CD4-positive, alpha-beta T cell treated with Interleukin-21 for 1 hour (primary cell): ENCODE results near the gene MORN2.
"Not testable (repeated sequence)": the region's sequence is repeated elsewhere in the genome, so short reads cannot be mapped to it uniquely, and the experiment has no call there.

Experiments
- DNase-seq: peaks from one replicate; pipeline ENCODE4 v3.0.0-alpha.2; 2020

The MORN2 gene

DNA sequence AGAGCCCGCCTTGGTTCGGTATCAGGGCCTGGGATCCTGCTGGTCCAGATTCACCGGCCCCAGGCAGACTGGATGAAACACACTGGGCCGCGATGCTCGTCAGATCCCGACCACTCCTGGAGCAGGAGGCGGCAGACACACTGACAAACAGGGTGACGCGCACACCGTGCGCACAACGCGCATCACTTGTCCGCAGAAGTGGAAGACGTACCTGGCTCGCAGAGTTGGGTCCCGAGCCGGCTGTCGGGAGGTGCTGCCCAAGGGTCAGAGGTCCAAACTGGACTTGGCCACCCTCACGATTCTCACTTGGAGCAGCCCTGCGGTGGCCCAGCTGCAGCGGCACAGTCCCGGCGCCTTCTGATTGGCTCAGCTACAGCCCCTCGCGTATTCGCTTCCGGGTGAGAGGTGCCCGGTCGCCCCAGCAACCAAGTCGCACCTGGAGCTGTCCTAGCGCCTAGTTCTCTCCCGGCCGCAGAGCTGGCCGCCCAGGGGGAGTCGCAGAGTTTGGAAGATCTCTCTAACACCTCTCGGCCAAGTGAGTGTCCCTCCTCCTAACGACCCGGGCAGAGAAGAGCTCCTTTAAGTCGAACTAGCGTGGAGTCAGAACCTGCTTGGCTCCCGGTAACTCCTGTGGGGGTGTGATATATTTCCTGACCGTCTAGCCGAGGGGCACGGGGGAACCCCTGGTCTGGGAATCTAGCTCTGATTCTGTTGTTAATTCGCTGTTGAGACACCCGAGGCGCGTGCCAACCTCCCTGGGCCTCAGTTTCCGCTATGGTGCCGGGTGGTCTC is at the start of gene MORN2, which contains the start of gene DHX57:
Gene MORN2 (plus strand): TSS at position 401 of the 792 bp plus-strand sequence.
Gene DHX57 (minus strand): TSS at position 359 of the 792 bp plus-strand sequence. CDS start 7,529 bp downstream, outside the sequence.
- DNase-seq = peak; percentile 82

DNA sequence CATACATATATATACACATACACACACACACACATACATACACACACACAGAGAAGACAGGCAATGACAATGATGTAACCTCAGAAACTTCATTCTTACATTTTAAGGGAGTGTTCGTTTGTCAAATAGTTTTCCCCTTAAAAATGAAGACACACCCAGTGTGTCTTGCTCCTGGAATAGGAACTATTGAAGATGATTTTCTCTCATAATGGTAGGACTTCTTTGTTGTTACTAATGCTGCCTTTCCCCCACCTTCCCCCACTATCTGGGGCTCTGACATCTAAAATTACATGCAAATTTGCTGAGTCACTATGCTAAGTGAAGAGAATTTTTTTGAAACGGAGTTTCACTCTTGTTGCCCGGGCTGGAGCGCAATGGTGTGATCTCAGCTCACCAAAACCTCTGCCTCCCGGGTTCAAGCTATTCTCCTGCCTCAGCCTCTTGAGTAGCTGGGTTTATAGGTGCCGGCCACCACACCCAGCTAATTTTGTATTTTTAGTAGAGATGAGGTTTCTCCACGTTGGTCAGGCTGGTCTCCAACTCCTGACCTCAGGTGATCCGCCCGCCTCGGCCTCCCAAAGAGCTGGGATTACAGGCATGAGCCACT is 48.1 kb upstream of the MORN2 start:
- not testable (repeated sequence) for DNase-seq

GRCh38 chr2:38828460-38828859 is 47.3 kb upstream of the MORN2 start:
- DNase-seq = no peak

DNA sequence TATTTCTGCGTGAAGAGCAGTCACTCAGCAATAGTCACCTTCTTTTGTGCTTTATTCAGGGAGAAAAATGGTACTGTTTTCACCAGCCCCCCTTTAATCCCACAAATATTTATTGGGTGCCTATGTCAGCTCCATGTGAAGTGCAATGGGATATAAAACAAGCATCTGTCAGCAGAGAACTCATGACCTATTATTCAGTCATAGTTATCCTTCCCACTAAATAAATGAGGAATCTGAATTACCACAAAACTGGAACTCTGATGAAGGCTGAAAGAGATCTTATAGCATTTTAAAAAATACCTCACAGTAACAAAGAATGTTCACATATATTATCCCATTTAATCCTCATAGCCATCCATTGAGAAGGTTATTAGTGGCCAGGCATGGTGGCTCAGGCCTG is 45.8 kb upstream of the MORN2 start:
- no peak for DNase-seq

DNA sequence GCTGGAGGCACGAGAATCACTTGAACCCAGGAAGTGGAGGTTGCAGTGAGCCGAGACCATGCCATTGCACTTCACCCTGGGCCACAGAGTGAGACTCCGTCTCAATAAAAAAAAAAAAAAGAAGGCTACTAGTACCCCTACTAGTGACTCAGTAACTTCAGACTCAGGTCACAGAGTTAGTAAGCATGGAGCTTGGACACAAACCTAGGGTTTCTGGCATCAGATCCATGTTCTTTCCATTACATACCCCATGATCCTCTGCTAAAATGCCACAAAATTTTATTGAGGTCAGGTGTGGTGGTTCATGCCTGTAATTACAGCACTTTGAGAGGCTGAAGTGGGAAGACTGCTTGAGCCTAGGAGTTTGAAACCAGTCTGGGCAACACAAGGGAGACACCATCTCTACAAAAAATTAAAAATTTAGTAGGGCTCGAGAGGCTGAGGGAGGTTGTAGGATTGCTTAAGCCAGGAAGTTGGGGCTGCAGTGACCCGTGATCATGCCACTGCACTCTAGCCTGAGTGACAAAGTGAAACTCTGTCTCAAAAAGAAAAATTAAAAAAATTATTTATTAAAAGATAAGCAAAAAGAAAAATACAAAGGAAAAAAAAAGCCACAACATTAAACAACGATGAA is 45.1 kb upstream of the MORN2 start:
- no peak for DNase-seq

GRCh38 chr2:38835015-38835601 is 40.7 kb upstream of the MORN2 start:
- peak; percentile 30 for DNase-seq

GRCh38 chr2:38835990-38836389 is 39.8 kb upstream of the MORN2 start:
- DNase-seq = peak; percentile 11

- DNase-seq = no peak
Observed at GRCh38 chr2:38836791-38837190, 39.0 kb upstream of the MORN2 start.

GRCh38 chr2:38850045-38850444 is 25.7 kb upstream of the MORN2 start:
- no peak for DNase-seq

- DNase-seq = no peak
Observed at GRCh38 chr2:38856165-38856564, 19.6 kb upstream of the MORN2 start.

GRCh38 chr2:38862476-38862875 is 13.3 kb upstream of the MORN2 start:
- DNase-seq = no peak

- DNase-seq = peak; percentile 20
Observed at GRCh38 chr2:38863061-38863695, 12.6 kb upstream of the MORN2 start.

DNA sequence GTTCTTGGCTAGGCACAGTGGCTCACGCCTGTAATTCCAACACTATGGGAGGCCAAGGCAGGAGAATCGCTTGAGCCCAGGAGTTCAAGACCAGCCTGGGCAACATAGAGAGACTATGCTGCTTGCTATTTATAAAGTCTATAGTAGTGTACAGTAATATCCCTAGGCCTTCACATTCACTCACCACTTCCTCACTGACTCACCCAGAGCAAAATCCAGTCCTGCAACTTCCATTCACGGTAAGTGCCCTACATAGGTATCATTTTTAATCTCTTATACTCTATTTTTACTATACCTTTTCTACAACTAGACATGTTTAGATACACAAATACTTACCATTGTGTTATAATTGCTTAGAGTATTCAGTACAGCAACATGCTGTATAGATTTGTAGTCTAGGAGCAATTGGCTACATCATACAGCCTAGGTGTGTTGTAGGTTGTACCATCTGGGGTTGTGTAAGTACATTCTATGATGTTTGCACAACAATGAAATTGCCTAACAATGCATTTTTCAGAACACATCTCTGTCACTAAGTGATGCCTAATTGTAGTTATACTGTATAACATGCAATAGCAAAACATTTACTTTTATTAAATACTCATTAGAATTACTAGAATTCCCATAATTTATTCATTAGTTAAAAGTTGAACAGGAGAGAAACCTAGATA is 8.9 kb upstream of the MORN2 start:
- no peak for DNase-seq

GRCh38 chr2:38871432-38871831 is 4.3 kb upstream of the MORN2 start:
- DNase-seq = no peak

DNA sequence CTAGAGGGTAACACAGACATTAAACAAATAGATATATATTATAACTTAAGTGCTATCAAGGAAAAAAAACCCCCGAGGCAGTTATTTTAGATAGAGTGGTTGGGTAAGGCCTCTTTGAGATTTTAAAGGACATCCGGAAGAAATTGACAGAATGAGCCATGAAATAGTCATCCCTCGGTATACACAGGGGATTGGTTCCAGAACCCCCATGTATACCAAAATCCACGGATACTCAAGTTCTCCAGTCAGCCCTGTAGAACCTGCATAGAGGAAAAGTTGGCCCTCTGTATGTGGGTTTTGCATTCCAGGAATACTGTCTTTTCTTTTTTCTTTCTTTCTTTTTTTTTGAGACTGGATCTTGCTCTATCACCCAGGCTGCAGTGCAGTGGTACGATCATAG is 2.0 kb upstream of the MORN2 start:
- no peak for DNase-seq

DNA sequence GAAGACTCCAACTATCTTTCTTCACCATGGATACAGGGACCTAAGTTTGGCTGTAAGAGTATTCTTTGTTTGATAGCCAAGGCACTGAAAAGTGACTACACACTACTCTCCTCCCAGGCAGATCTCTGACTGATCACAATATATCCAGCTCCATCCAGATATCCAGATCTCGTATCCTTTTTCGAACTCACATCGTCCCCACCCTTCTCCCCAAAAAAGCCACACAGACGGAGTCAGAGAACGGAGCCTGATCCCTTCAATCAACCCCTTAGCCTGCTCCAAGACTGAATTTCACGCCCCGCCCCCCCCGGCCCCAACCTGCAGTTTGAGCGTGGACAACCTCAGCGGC is 575 bp upstream of the MORN2 start:
- no peak for DNase-seq

GRCh38 chr2:38876407-38876806 is 631 bp downstream of the MORN2 start:
- DNase-seq = no peak

- no peak for DNase-seq
Observed at GRCh38 chr2:38886063-38886462, 10.3 kb downstream of the MORN2 start.

- DNase-seq = no peak
Observed at GRCh38 chr2:38887347-38887746, 11.6 kb downstream of the MORN2 start.

GRCh38 chr2:38887902-38888554 is 12.3 kb downstream of the MORN2 start:
- DNase-seq = no peak

DNA sequence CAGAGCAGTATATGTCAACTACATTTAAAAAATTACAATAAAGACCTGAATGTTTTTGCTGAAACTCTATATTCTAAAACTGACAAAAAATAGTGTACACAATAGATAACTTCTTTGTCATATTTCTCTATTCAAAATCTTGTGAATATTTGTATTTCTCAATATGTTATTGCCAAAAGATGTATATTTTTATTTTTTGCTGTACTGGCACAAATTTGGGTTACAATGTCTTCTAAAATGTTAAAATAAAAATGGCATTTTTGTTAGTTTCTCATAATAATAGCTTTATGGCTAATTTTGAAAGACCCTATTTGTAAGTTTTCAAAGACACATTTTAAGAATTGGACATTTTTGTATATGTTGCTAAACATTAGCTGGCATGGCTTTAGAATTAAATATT is 13.3 kb downstream of the MORN2 start:
- DNase-seq = no peak

- no peak for DNase-seq
Observed at GRCh38 chr2:38889575-38889974, 13.8 kb downstream of the MORN2 start, which contains the start of gene ARHGEF33. TSS of gene ARHGEF33 (plus strand) at chr2:38889875. CDS start at chr2:38919448, 29,573 bp downstream.
